Hepatocyte (in vitro differentiated cells): ENCODE measurements around the gene OGDH. TPM values are rescaled to one million over a fixed set of nuclear protein-coding genes. Genes with fewer than 3 reads are reported as not detected.
A peak's percentile ranks its signal among the peaks of the same experiment; 100 is the strongest.

Experiments
- DNase-seq: peaks from one replicate; pipeline ENCODE4 v3.0.0-alpha.2; 2016; ENCODE audit warnings: low spot score
- H2AFZ ChIP-seq: fragments of 200-600 bp; sonication (generic); 2 replicates; pipeline ENCODE4 v1.6.0; 2016; ENCODE audit warnings: antibody characterized with exemption, mild to moderate bottlenecking
- H3K27ac ChIP-seq: fragments of 200-600 bp; sonication (generic); 2 replicates; pipeline ENCODE4 v1.5.1; 2016; ENCODE audit warnings: mild to moderate bottlenecking
- H3K27me3 ChIP-seq: fragments of 200-600 bp; sonication (generic); 2 replicates; pipeline ENCODE4 v1.6.1; 2016
- H3K36me3 ChIP-seq: fragments of 200-600 bp; sonication (generic); replicated peaks from 2 replicates; pipeline ENCODE4 v1.5.1; 2016; ENCODE audit warnings: low read depth; ENCODE audit not compliant: insufficient read depth
- H3K4me1 ChIP-seq: fragments of 200-600 bp; sonication (generic); 2 replicates; pipeline ENCODE4 v1.5.1; 2016; ENCODE audit warnings: mild to moderate bottlenecking, moderate library complexity; ENCODE audit not compliant: insufficient read depth
- H3K4me2 ChIP-seq: fragments of 200-600 bp; sonication (generic); 2 replicates; pipeline ENCODE4 v1.6.0; 2016
- H3K4me3 ChIP-seq: fragments of 200-600 bp; sonication (generic); 2 replicates; pipeline ENCODE4 v1.5.1; 2016; ENCODE audit warnings: mild to moderate bottlenecking
- H3K79me2 ChIP-seq: fragments of 200-600 bp; sonication (generic); 2 replicates; pipeline ENCODE4 v1.6.0; 2017; ENCODE audit warnings: mild to moderate bottlenecking
- H3K9me2 ChIP-seq: fragments of 200-600 bp; sonication (generic); replicated peaks from 2 replicates; pipeline ENCODE4 v1.6.0; 2017; ENCODE audit warnings: mild to moderate bottlenecking; ENCODE audit not compliant: insufficient read depth
- H3K9me3 ChIP-seq: fragments of 200-600 bp; sonication (generic); 2 replicates; pipeline ENCODE4 v1.5.1; 2016; ENCODE audit warnings: low read depth, mild to moderate bottlenecking
- H4K20me1 ChIP-seq: fragments of 200-600 bp; sonication (generic); 2 replicates; pipeline ENCODE4 v1.6.0; 2016; ENCODE audit warnings: mild to moderate bottlenecking; ENCODE audit not compliant: insufficient read depth, poor library complexity, severe bottlenecking
- CTCF ChIP-seq: fragments of 200-600 bp; sonication (generic); IDR thresholded peaks from 2 replicates; pipeline ENCODE4 v1.5.1; 2016; ENCODE audit warnings: antibody characterized with exemption, mild to moderate bottlenecking; ENCODE audit not compliant: poor library complexity
- EZH2 ChIP-seq: fragments of 200-600 bp; sonication (generic); IDR thresholded peaks from 2 replicates; pipeline ENCODE4 v1.6.1; 2016; ENCODE audit warnings: antibody characterized with exemption, mild to moderate bottlenecking, borderline replicate concordance
- EZH2phosphoT487 ChIP-seq: fragments of 200-600 bp; sonication (generic); IDR thresholded peaks from one replicate; pipeline ENCODE4 v1.6.1; 2018; ENCODE audit warnings: antibody characterized with exemption, mild to moderate bottlenecking, low read depth, moderate library complexity; ENCODE audit not compliant: unreplicated experiment, severe bottlenecking
- WGBS: methylation state at CpG from one replicate; pipeline ENCODE4 v1.1.6; 2016; ENCODE audit warnings: low lambda C conversion rate; ENCODE audit errors: missing lambda C conversion rate; 5-methylcytosine and 5-hydroxymethylcytosine counted together
- polyA plus RNA-seq: library from polyadenylated mRNA; unstranded; fragments of >200 nt; fragmentation: Nextera tagmentation; extraction: Ambion mirVana; gene quantifications from 2 replicates; pipeline ENCODE4 v1.2.1, GENCODE V29; 2016
- total RNA-seq: library from RNA; depleted of rRNA; stranded (reverse); fragments of >200 nt; gene quantifications from 2 replicates; pipeline ENCODE4 v1.2.3, GENCODE V29; 2014

Gene OGDH
- total and polyA plus RNA-seq, 2 experiments from 2014 or later = 40.8 to 65.3 TPM

GRCh38 chr7:44572771-44573170, 33.7 kb upstream of the OGDH start:
- H3K79me2 ChIP-seq = peaks cover 54% of the 10 kb centered on the region
- no peaks in the 10 kb centered on the region for H3K27me3 ChIP-seq
- peak overlapping the region; percentile 90 for H3K4me2 ChIP-seq
- H3K4me3 ChIP-seq = peak overlapping the region; percentile 60
- no peaks in the 10 kb centered on the region for H4K20me1 ChIP-seq
- TF ChIP-seq CTCF = no peak
- TF ChIP-seq EZH2 = no peak
- no peak for TF ChIP-seq EZH2phosphoT487
- no peak for DNase-seq
- H3K4me1 ChIP-seq = peaks cover 13% of the 10 kb centered on the region
- H3K9me3 ChIP-seq = no peaks in the 10 kb centered on the region
- no peaks in the 10 kb centered on the region for H3K9me2 ChIP-seq
- H3K27ac ChIP-seq = peak overlapping the region; percentile 88
- no peak overlapping the region for H2AFZ ChIP-seq
- no peaks in the 10 kb centered on the region for H3K36me3 ChIP-seq
- WGBS = 77% methylated on average over 5 of the region's 5 CpGs

- Histone ChIP-seq H3K4me3 (peak within 1 kb of the TSS; percentile 63), H2AFZ (peak within 1 kb of the TSS; percentile 75), H3K4me1 (peaks cover 13% of the 10 kb centered on the region), H3K27ac (peak within 1 kb of the TSS; percentile 88), H3K27me3 (no peaks in the 10 kb centered on the region), H3K9me3 (no peaks in the 10 kb centered on the region), H3K36me3 (no peaks in the 10 kb centered on the region), H4K20me1 (no peaks in the 10 kb centered on the region), H3K79me2 (peaks cover 54% of the 10 kb centered on the region), H3K9me2 (no peaks in the 10 kb centered on the region), H3K4me2 (peak within 1 kb of the TSS; percentile 90)
- whole genome bisulfite sequencing = under 1% methylated on average over 70 of the region's 74 CpGs
- DNase-seq = peak; percentile 98
- no peak for TF ChIP-seq EZH2phosphoT487
- no peak for TF ChIP-seq CTCF
- no peak for TF ChIP-seq EZH2
Observed at GRCh38 chr7:44573464-44574286, 32.8 kb upstream of the OGDH start, which contains the start of gene DDX56. Gene DDX56, minus strand, starts transcription at chr7:44573908. Its CDS starts 13 bp downstream, at chr7:44573895.

- Histone ChIP-seq H3K4me3 (peak overlapping the region; percentile 63), H3K79me2 (peaks cover 60% of the 10 kb centered on the region), H3K27ac (peak overlapping the region; percentile 88), H2AFZ (peak overlapping the region; percentile 39), H3K9me2 (no peaks in the 10 kb centered on the region), H3K36me3 (no peaks in the 10 kb centered on the region), H3K27me3 (no peaks in the 10 kb centered on the region), H3K4me1 (peaks cover 13% of the 10 kb centered on the region), H3K9me3 (no peaks in the 10 kb centered on the region), H3K4me2 (peak overlapping the region; percentile 90), H4K20me1 (no peaks in the 10 kb centered on the region)
- 50% methylated on average over 18 of the region's 18 CpGs for WGBS
- no peak for DNase-seq
- TF ChIP-seq CTCF = no peak
- TF ChIP-seq EZH2 = no peak
- TF ChIP-seq EZH2phosphoT487 = no peak
Observed at GRCh38 chr7:44574287-44574872, 32.0 kb upstream of the OGDH start.
